ENCODE data around the gene STMN1. TPM values are rescaled to one million over a fixed set of nuclear protein-coding genes. Genes with fewer than 3 reads are reported as not detected.
A peak's percentile ranks its signal among the peaks of the same experiment; 100 is the strongest.

Gene STMN1
- total RNA-seq: 100 to 1,000 TPM; 230 to 393 TPM
- 727 TPM for polyA plus RNA-seq (ENCODE audit: insufficient read depth, low read depth, low replicate concordance)
- long read RNA-seq, donor 1, transcript STMN1-206 (5 exons, 1,504 nt): major isoform, 201 of 424 reads
- long read RNA-seq, donor 1, transcript STMN1-203 (5 exons, 1,712 nt): minor isoform, 7 of 424 reads
- long read RNA-seq, donor 1, partial matches to known transcripts: 207 of 424 reads
- long read RNA-seq, donor 1, other reads (novel, unspliced or antisense): 7 of 424 reads
- long read RNA-seq, donor 2, transcript STMN1-206 (5 exons, 1,504 nt): major isoform, 199 of 349 reads
- long read RNA-seq, donor 2, partial matches to known transcripts: 140 of 349 reads
- long read RNA-seq, donor 2, other reads (novel, unspliced or antisense): 6 of 349 reads

DNA sequence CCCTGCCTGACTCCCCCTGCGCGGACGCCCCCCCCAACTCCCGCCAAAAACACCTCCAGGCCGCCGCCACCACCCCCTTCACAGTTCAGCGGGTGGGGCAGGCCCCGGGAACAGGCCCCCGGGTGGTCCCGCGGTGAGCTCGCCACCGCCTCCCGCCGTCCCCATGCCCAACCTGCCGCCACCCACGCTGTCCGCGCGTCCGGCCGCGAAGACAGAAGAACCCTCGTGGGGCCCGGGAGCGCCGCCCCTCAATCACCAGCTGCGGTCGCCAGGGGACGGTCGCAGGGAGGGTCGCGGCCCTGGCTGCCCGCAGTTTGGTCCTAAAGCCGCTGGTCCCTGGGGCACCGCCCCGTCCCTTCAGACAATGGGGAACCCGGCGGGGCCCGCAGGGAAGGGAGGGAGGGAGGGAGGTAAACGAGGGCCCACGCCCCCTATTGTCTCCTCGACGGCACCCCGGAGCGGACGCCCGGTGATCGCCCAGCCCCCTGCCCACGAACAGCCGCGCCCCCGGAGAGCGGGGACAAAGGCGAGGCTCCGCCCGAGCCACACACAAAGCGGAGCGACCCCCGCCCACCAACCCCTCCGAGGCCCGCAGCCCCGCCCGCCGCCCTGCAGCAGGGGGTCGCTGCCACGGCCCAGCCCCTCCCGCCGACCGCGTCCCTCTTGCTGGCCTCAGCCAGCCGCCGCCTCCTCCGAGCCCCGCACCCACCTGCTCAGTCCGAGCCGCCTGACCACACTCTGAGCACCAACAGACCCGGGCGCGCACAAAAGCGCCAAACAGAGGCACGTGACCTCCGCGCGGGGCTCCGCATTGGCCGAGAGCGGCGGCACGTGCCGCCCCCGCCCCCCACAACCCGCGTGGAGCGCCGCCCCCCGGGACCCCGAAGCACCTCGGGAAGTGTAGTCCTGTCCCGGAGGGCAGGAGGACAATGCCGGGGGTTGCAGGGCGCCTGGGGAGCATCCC, at the start of gene STMN1:
TSS of gene STMN1 (minus strand) at position 740 of the 964 bp plus-strand sequence. CDS start 1,743 bp downstream, outside the sequence.
- DNase-seq: peak; percentile 96
- 0% methylated on average over 10 to 73 of the region's 102 CpGs for WGBS, 2 donors
- peak within 1 kb of the TSS; percentile 48 to 91 for H3K27ac ChIP-seq
- TF ChIP-seq POLR2A (IDR thresholded peaks at IDR 0.05): peak; percentile 85
- TF ChIP-seq, protein P1, sequence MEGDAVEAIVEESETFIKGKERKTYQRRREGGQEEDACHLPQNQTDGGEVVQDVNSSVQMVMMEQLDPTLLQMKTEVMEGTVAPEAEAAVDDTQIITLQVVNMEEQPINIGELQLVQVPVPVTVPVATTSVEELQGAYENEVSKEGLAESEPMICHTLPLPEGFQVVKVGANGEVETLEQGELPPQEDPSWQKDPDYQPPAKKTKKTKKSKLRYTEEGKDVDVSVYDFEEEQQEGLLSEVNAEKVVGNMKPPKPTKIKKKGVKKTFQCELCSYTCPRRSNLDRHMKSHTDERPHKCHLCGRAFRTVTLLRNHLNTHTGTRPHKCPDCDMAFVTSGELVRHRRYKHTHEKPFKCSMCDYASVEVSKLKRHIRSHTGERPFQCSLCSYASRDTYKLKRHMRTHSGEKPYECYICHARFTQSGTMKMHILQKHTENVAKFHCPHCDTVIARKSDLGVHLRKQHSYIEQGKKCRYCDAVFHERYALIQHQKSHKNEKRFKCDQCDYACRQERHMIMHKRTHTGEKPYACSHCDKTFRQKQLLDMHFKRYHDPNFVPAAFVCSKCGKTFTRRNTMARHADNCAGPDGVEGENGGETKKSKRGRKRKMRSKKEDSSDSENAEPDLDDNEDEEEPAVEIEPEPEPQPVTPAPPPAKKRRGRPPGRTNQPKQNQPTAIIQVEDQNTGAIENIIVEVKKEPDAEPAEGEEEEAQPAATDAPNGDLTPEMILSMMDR (IDR thresholded peaks at IDR 0.05): no peak
- H3K4me3 ChIP-seq: peak within 1 kb of the TSS; percentile 82 to 83
- H3K4me1 ChIP-seq: peaks cover 10% of the 10 kb centered on the region
- intact Hi-C loops (cut with DNase I; ENCODE audit: low total_unique reads): no loop called here
- no peaks in the 10 kb centered on the region for H3K9me3 ChIP-seq
- no peaks in the 10 kb centered on the region for H3K36me3 ChIP-seq (ENCODE audit: low read depth, missing control alignments)
- H3K27me3 ChIP-seq: no peaks in the 10 kb centered on the region

DNA sequence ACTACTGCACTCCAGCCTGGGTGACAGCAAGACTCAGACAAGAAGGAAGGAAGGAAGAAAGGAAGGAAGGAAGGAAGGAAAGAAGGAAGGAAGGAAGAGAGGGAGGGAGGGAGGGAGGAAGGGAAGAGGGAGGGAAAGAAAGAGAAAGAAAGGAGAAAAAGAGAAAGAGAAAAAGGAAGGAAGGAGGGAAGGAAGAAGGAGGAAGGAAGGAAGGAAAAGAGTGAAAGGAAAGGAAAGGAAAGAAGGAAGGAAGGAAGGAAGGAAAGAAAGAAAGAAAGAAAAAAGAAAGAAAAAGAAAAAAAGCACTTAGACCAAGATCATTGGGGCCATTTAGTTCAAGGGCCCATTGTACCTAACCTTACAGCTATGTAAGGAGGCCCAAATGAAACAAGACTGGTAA, 49.3 kb upstream of the STMN1 start:
- no peak for TF ChIP-seq POLR2A (IDR thresholded peaks at IDR 0.05)
- TF ChIP-seq, protein P1 (IDR thresholded peaks at IDR 0.05): no peak
- Histone ChIP-seq H3K27ac (no peak overlapping the region), H3K27me3 (no peaks in the 10 kb centered on the region), H3K4me3 (no peak overlapping the region), H3K4me1 (no peaks in the 10 kb centered on the region), H3K9me3 (no peaks in the 10 kb centered on the region), H3K36me3 (ENCODE audit: low read depth, missing control alignments) (no peaks in the 10 kb centered on the region)
- intact Hi-C loops (cut with DNase I; ENCODE audit: low total_unique reads): no loop called here
- DNase-seq: no peak

DNA sequence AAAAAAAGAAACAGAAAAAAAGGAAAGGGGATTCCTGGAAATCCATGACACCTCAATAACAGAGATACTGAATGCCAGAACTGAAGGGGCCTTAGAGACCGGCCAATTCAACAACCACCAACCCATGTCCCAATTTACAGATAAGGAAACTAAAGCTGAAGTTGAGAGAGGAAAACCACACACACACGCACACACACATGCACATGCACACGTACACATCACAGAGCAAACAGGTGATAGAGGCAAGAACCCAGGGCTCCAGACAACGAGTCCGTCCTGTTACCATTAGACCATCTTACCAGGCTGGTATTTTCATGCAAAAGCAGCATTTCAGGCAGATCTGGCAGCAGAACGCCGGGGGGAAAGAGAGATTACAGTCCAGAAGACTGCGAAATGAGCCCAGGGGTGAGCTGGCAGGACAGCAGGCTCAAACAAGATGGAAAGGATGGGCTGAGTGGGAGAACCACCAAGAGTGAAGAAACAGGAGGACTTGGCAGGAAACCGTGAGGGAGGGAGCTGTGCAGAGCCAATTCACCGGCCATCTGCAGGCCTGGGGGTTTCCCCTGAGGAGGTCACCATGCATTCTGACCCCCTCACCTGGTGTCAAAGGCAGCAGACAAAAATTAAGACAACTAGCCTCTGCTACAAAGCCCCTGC, 48.2 kb upstream of the STMN1 start:
- Histone ChIP-seq H3K27ac (no peak overlapping the region), H3K27me3 (no peaks in the 10 kb centered on the region), H3K36me3 (ENCODE audit: low read depth, missing control alignments) (no peaks in the 10 kb centered on the region), H3K9me3 (no peaks in the 10 kb centered on the region), H3K4me1 (no peaks in the 10 kb centered on the region), H3K4me3 (no peak overlapping the region)
- TF ChIP-seq, protein P1 (IDR thresholded peaks at IDR 0.05): no peak
- no peak for TF ChIP-seq POLR2A (IDR thresholded peaks at IDR 0.05)
- WGBS, 2 donors: 82 to 85% methylated on average over 10 of the region's 10 CpGs
- DNase-seq: no peak
- intact Hi-C loops (cut with DNase I; ENCODE audit: low total_unique reads): no loop called here

DNA sequence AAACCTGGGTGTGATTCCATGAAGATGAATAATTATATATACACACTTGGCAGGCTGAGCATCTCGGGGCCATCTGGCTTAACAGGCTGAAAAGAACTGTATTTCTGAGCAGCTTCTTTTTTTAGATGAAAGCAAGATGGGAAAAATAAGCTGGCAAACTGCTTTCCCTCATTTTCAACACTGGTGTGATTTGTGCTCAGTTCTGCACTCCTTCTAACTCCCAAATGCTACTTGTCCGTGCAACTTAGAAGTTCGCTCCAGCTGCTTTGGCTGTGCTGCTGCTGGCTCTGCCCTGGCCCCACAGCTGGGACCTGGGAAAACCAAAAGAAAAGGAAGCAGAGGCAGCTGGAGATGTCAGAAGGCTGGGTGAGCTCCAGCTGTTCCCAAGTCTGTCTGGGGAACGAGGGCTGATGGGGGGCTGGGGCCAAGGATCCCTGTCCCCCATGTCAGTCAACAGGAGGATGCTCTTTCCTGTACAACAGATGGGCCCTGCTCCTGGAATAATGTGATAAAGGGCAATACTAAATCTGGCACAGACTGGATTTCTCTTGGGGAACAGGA, 46.7 kb upstream of the STMN1 start:
- no peaks in the 10 kb centered on the region for H3K9me3 ChIP-seq
- no peak overlapping the region for H3K4me3 ChIP-seq
- no peak overlapping the region for H3K27ac ChIP-seq
- peak; percentile 39 for DNase-seq
- H3K36me3 ChIP-seq (ENCODE audit: low read depth, missing control alignments): no peaks in the 10 kb centered on the region
- WGBS, 2 donors: 41 to 59% methylated on average over 4 of the region's 4 CpGs
- H3K27me3 ChIP-seq: no peaks in the 10 kb centered on the region
- intact Hi-C loops (cut with DNase I; ENCODE audit: low total_unique reads): no loop called here
- no peaks in the 10 kb centered on the region for H3K4me1 ChIP-seq
- TF ChIP-seq POLR2A (IDR thresholded peaks at IDR 0.05): no peak
- TF ChIP-seq, protein P1 (IDR thresholded peaks at IDR 0.05): no peak
